PFSK-1 (cell line): Measurements from ENCODE around the gene MYOG.

Experiments
- FOXP2 ChIP-seq: optimal IDR thresholded peaks from 2 replicates; pipeline ENCODE3; 2011; ENCODE audit warnings: borderline replicate concordance, control low read depth, inconsistent platforms; ENCODE audit not compliant: insufficient read depth; ENCODE audit errors: extremely low read length, extremely low read depth
- POLR2AphosphoS5 ChIP-seq: IDR thresholded peaks from 2 replicates; pipeline ENCODE4 v1.6.1; 2012; ENCODE audit warnings: low read depth, mild to moderate bottlenecking, control low read depth, low read length, moderate library complexity
- SIN3A ChIP-seq: IDR thresholded peaks from 2 replicates; pipeline ENCODE4 v1.6.1; 2012; ENCODE audit warnings: mild to moderate bottlenecking, low read length, moderate library complexity, borderline replicate concordance; ENCODE audit not compliant: insufficient read depth
- TAF1 ChIP-seq: IDR thresholded peaks from 2 replicates; pipeline ENCODE4 v1.6.1; 2012; ENCODE audit warnings: low read length, control low read depth, borderline replicate concordance; ENCODE audit not compliant: insufficient read depth
- TF ChIP-seq, protein P1 (sequence below), 2 experiments: IDR thresholded peaks; 2 replicates each; pipeline versions ENCODE4 v1.6.1 to v1.8.0; 2011 to 2012; ENCODE audit warnings: low read depth in 2 of 2, low read length in 2 of 2, control low read depth in 1 of 2, inconsistent platforms in 1 of 2, mild to moderate bottlenecking in 1 of 2, moderate library complexity in 1 of 2; ENCODE audit not compliant: insufficient read depth in 1 of 2

The MYOG gene

DNA sequence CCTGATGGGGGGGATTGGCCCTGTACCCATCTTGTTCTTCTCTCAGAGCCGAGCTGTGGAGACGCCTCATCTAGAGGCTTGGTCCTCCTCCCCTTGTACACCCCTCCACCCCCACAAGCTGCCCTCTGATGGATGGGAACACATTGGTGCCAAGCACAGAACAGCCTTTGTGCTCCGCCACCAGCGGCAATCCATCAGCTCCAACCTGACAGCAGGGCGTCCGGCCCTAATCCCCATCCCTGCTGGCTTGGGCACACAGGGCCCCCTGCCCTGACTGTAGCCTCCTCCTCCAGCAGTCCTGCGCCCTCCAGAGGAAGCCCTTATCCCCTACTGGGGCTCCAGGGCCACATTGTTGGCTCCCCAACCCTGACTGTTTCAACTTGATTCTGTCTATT is 3.8 kb upstream of the MYOG start:
- no peak for TF ChIP-seq POLR2AphosphoS5
- TF ChIP-seq, protein P1, sequence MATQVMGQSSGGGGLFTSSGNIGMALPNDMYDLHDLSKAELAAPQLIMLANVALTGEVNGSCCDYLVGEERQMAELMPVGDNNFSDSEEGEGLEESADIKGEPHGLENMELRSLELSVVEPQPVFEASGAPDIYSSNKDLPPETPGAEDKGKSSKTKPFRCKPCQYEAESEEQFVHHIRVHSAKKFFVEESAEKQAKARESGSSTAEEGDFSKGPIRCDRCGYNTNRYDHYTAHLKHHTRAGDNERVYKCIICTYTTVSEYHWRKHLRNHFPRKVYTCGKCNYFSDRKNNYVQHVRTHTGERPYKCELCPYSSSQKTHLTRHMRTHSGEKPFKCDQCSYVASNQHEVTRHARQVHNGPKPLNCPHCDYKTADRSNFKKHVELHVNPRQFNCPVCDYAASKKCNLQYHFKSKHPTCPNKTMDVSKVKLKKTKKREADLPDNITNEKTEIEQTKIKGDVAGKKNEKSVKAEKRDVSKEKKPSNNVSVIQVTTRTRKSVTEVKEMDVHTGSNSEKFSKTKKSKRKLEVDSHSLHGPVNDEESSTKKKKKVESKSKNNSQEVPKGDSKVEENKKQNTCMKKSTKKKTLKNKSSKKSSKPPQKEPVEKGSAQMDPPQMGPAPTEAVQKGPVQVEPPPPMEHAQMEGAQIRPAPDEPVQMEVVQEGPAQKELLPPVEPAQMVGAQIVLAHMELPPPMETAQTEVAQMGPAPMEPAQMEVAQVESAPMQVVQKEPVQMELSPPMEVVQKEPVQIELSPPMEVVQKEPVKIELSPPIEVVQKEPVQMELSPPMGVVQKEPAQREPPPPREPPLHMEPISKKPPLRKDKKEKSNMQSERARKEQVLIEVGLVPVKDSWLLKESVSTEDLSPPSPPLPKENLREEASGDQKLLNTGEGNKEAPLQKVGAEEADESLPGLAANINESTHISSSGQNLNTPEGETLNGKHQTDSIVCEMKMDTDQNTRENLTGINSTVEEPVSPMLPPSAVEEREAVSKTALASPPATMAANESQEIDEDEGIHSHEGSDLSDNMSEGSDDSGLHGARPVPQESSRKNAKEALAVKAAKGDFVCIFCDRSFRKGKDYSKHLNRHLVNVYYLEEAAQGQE (IDR thresholded peaks at IDR 0.05; ENCODE audit: insufficient read depth in 1 of 2, low read depth in 2 of 2, low read length in 2 of 2) = no peak
- no peak for TF ChIP-seq SIN3A
- TF ChIP-seq FOXP2 = no peak
- TF ChIP-seq TAF1 = no peak

- TF ChIP-seq TAF1 (no peak), FOXP2 (no peak), POLR2AphosphoS5 (no peak), SIN3A (no peak)
- TF ChIP-seq, protein P1 (IDR thresholded peaks at IDR 0.05; ENCODE audit: insufficient read depth in 1 of 2, low read depth in 2 of 2, low read length in 2 of 2) = no peak
Measured at GRCh38 chr1:203089001-203089650, 3.3 kb upstream of the MYOG start.

- no peak for TF ChIP-seq SIN3A
- TF ChIP-seq TAF1 = no peak
- TF ChIP-seq FOXP2 = no peak
- TF ChIP-seq POLR2AphosphoS5 = no peak
- TF ChIP-seq, protein P1 (IDR thresholded peaks at IDR 0.05; ENCODE audit: insufficient read depth in 1 of 2, low read depth in 2 of 2, low read length in 2 of 2) = no peak
Measured at GRCh38 chr1:203088441-203088840, 2.6 kb upstream of the MYOG start.

DNA sequence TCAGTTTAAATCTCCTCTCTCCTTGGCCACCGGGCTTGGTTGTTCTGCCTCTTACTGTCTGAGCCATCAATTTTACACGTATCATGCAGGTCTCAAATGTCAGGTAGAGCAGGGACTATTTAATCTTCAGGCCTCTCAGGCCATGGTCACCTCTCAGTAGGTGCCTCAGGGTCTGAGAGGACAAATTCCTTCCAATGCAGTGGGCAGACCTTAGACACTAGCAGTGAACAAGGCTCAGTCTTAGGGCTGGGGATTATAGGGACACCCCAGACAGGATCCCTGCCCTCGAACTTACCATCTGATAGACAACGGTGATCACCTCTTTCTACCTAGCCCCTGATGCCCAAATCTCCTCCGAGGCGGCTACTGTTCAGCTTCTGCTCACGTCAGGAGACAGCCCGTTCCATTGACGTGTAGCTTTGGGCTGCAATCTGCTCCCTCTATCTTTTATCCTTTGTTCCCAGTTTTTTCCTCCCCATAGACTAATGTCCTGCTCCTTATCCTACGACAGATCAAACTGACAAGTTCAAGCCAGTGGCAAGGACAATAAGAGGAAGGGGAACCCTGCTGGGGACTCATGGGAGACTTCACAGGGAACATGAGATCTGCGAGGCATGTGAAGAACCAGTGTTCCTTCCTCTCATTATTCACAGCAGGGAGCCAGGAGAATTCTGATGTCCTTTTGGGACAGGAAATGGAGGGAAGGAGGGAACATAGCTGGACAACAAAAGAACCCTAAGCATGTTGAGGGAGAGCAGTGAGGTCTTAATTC is 1.4 kb upstream of the MYOG start:
- TF ChIP-seq, protein P1 (IDR thresholded peaks at IDR 0.05; ENCODE audit: insufficient read depth in 1 of 2, low read depth in 2 of 2, low read length in 2 of 2) = no peak
- TF ChIP-seq POLR2AphosphoS5 (no peak), SIN3A (no peak), FOXP2 (no peak), TAF1 (no peak)
